IPS DF 4.7 (cell line): ENCODE measurements around the gene UBLCP1.
"Not testable (repeated sequence)": the region's sequence is repeated elsewhere in the genome, so short reads cannot be mapped to it uniquely, and the experiment has no call there.

Experiments used
- DNase-seq: peaks from one replicate; pipeline ENCODE4 v3.0.0-alpha.2; 2013; ENCODE audit warnings: low spot score; ENCODE audit errors: extremely low read depth

Gene UBLCP1, protein sequence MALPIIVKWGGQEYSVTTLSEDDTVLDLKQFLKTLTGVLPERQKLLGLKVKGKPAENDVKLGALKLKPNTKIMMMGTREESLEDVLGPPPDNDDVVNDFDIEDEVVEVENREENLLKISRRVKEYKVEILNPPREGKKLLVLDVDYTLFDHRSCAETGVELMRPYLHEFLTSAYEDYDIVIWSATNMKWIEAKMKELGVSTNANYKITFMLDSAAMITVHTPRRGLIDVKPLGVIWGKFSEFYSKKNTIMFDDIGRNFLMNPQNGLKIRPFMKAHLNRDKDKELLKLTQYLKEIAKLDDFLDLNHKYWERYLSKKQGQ

DNA sequence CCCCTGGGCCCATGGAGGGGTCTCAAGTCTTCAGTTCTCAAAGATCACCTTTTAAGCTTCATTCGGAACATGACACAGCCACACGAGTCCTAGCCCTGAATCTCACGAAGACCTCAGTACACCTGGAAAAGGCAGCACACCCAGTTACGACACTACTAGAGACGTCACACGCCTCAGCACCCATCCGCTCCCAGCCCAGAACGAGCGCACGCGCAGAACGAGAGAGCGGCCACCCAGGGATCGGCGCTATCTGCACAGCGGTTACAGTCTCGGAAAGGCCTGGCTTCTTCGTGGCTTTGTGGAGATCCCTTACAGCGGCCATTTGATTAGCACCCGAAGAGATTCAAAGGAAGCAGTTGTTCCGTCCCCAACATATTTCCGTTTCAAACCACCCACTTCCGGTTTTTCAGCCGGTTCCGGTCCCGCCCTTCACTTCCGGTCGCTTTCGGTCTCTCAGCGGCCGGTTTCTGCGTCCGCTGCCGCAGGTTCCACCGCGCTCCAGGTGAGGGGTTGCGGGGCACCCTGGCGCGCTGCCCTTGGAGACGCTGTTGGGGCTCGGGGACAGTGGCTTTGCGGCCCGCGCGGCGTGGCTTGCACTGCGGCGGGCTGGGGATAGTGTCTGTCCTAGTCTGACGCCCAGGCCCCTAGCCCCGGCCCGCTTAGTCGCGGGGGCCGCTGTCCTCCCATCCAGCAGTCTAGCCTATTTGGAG, at the start of gene UBLCP1:
UBLCP1 (plus strand) TSS at position 432 of the 710 bp plus-strand sequence. CDS start 5,626 bp downstream, outside the sequence.
- no peak for DNase-seq

DNA sequence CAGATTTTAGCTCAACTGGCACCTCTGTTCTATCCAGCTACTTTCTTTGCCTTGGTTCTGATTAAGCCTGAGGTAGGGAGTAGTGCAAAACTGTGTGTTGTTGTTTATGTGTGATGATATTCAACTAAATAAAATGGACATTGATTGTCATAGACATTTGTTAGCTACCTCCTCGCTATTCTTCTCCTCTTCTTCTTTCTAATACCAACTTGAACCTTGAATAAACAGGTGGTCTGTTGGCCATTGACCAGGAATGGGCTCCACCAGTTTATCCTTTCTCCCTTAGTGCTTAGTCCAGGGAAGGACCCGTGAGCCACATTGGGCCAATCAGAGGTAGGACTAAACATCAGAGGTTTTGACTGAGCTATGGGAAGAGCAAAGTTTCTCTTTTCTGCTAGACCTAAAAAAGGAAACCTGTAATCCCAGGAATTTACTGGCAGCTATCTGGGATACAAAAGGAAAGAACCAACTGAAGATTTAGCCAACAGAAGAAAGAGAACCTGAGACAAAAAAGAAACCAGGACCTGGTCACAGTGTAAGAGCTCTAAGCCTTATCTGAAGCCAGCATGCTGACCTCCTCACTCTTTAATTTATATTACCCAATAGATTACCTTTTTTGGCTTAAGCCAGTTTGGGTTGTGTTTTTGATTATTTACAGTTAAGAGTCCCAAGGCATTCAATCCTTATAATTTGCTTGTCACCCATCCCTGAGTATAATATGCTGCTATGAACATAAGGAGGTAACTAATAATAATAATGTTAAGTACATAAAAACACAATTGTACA, 48.4 kb upstream of the UBLCP1 start:
- no peak for DNase-seq

DNA sequence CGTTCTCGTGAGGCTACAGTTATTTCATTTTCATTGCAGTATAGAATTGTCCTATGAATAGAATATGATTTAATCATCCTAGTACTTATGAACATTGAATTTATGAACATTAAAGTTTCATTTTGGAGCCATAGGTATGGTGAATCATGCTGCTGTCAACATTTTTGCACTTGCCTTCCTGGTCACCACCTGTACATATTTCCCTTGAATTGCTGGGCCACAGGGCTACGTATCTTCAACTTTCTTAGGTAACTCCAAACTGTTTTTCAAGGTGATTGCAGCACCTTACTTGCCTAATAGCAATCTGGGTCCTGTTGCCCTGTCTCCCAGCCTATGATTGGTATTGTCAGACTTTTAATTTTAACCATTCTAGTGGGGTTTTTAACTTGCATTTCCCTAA, 47.2 kb upstream of the UBLCP1 start:
- DNase-seq = no peak

DNA sequence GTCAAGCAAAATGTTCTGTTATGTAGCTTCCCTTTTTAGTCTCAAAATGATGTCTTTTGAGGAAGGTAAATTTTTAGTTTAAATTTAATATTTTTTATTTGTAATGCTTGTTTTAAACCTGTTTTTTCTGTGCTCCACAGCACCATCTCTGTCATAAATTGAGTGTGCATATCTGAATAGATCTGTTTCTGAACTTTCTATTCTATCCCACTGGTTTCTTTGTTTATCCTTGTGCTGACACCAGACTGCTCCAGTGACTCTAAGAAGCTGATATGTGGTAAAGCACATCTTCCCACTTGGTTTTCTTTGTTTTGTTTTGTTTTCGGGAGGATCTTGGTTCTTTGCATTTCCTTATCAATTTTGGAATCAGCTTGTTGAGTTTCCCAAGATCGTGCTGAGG, 46.6 kb upstream of the UBLCP1 start:
- no peak for DNase-seq

DNA sequence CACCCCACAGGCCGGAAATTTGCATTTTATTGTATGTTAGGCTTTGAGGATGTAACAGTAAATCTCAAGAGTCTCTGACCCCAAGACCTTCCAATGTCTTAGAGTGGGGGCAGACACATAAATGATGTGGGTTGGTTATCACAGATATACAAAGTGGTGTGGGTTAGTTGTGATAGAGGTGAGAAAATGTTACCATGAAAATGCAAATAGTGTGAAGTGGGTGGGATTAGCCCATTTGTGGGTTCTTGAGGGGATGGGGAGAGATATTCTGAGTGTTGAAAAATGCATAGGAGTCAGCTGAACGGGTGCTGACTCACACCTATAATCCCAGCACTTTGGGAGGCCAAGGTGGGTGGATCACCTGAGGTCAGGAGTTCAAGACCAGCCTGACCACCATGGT, 45.9 kb upstream of the UBLCP1 start:
- no peak for DNase-seq

DNA sequence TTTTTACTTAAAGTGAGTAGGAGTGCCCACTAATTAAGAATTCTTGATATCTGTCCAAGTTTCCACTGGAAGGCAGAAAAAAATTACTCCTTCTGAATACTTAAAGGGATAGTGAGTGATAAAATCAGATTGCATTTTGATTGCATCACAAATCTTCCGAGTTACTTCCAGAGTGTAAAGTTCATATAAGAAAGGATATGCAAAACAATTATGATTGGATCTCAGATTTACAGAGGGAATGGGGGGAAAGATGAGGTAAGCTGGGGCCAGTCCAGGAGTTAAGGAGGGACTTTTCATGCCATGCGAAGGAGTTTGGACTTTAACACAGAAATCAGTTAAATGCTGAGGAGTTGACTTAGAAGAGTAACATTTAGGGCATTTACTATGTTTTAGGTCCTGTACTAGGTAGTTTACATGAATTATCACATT, 44.5 kb upstream of the UBLCP1 start:
- DNase-seq = no peak

DNA sequence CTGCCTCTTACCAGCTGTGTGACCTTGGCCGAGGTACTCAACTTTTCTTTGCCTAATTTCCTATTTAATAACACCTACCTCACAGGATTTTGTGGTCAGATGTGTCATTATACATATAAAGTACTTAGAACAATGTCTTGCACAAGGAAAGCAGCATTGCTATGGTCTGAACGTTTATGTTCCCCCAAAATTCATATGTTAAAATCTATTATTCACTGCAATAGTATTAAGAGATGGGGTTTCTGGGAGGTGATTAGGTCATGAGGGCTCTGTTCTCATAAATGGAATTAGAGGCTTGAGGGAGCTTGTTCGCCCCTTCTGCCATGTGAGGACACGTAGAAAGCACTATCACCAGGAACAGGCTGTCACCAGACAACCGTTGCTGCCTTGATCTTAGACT, 42.9 kb upstream of the UBLCP1 start:
- no peak for DNase-seq

DNA sequence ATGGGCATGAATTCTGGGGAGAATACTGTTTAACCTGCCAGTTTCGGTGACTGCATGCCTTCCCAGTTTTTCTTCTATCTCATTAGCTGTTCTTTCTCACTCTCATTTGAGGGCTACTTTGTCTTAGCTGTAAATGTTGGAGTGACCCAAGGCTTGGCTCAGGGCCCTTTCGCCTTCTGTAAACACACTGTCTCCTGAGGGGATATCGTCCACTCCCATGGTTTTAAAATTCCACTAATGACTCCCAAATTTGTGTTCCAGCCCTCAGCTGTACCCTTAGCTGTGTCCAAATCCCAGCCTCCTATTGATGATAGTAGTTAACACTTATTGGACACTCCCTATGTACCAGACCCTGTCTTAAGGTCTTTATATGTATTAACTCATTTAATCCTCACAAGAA, 39.6 kb upstream of the UBLCP1 start:
- no peak for DNase-seq

DNA sequence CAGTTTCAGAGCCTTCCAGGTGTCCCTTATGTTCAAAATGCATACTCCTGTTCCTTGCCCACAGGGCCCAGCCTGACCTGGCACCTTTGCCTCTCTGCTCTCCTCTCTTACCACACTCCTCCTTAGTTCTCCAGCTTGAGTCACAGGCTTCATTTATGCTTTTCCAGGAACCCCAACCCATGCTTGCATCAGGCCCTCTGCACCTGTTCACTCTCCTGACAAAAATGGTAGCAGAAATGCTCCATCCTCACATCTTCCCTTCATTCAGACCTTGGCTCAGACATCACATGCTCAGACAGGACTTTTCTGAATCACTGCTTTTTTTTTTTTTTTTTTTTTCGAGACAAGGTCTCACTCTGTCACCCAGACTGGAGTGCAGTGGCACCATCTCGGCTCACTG, 38.6 kb upstream of the UBLCP1 start:
- no peak for DNase-seq

DNA sequence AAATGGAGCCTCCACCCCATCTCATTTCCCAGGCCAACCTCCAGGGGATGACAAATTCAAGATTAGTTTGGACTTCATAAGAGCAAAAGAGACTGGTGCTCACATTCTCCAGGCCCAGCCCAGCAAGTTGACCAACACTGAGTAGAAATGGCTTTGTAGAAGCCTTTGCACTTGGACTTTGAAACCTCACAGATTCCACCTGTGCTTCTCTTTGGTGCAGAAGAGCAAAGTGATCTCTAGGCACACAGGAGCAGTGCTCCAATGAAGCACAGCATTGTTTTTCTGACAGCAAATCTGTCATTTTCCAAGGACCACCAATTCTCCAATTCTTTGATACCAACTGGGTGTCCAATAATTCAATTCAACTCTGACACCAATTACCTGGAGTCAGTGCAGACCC, 36.6 kb upstream of the UBLCP1 start:
- DNase-seq = no peak

DNA sequence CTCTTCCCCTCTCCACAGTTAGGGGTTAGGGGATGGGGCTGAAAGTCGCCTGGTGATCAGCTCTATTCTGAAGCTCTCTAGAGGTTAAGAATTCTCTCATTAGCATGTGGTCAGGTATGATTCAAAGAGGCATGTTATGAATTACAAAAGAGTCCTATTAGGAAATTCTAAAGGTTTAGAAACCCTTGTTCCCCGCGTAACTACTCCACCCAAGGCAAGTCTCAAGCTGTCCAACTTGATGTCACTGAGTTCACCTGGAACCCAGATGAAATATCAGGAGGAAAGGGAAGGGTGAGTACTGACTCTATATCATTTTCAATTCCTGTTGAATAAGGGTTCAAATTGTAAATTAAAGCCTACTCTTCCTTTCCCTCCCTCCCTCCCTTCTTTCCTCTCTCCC, 35.6 kb upstream of the UBLCP1 start:
- DNase-seq = no peak

DNA sequence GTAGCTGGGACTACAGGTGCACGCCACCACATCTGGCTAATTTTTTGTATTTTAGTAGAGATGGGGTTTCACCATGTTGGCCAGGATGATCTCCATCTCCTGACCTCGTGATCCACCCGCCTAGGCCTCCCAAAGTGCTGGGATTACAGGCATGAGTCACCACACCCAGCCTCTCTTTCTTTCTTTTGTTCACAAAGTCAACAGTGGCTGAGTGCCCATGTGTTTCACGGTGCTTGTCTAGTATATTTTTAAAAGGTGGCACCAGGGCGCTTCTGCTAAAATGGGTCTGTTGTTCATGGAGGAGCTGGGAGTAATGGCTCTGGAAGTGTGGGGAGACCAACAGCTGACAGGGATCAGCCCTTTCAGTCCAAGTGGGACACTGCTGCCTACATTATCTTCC, 35.0 kb upstream of the UBLCP1 start:
- DNase-seq = not testable (repeated sequence)

DNA sequence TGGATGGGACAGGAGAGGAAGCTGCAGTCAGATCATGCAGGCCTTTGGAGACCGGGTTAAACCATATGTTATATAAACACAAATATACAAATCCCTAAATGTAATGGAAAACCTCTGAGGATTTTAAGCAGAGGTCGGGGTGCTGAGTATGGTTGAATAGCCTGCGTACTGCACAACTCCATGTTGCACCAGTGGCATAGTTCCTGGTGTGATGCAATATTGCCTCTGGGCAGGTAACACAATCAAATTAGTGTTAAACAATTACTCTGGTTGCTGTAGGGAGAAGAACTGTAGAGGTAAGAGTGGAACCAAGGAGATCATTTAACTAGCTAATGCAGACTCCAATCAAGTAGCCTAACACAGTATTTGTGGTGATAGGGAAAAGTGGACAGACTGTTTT, 32.4 kb upstream of the UBLCP1 start:
- DNase-seq = no peak

DNA sequence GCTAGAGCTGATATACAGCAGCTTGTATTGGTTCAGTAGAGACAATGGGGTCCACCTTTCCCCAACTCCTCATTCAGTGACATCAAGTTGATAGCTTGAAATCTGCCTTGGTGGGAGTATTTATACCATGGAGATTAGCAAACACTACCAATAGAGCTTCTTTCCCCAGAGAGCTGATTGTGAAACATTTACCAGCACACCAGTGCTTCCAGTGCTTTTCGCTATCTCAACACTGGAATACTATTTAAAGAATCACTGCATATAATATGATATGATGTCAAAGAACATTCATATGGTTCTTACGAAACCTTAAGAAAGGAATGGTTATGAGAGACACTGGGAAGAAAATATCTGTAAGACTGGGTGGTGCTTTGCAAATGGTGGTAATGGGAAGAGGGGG, 31.9 kb upstream of the UBLCP1 start:
- DNase-seq = no peak

DNA sequence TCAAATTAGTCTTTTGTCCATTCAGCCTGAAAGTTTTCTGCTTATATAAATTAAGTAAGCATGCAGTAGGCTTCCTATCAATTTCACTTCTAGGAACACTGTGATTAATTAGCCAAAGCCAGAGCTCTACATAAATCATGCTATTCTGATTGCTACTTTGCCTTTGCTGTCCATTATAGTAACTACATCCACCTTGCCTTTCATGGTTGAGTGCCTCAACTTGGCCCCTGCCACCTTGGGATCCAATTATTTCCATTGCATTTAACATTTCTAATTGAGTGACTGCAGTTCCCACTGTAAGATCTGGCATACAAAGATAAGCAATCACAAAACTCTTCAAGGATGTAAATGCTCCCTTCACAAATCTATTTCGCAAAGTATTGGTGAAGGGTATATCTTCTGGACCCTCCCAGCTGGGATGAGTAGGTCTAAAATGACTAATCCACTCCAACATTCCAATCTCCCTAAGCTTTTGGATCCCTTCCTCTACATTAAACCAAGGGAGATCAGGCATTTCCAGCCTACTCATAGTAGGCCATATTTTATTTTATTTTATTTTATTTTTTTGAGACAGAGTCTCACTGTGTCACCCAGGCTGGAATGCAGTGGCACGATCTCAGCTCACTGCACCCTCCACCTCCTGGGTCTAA, 27.1 kb upstream of the UBLCP1 start:
- DNase-seq = not testable (repeated sequence)

DNA sequence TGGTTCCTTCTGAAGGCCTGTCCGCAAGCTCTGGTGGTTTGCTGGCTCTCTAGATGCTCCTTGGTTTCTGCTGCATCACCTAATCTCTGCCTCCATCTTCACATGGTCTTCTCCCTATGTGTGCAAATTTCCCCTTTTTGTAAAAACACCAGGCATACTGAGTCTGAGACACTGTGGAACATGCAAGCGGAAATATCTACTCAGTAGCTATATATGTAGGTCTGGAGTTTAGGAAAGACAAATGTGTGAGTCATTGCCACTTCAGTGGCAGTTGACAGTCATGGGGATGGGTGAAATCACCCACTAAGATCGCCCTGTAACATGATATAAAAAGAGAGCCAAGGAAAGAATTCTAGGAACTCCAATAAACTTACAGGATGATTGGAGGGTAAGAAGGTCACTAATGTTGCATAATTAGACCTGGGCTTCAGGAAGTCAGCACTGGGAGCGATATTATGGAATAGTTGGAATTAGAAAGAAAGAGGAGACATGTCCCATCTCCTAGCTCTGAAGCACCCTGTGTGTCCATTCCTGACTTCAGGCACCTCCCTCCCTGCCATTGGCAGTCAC, 22.7 kb upstream of the UBLCP1 start:
- DNase-seq = no peak

DNA sequence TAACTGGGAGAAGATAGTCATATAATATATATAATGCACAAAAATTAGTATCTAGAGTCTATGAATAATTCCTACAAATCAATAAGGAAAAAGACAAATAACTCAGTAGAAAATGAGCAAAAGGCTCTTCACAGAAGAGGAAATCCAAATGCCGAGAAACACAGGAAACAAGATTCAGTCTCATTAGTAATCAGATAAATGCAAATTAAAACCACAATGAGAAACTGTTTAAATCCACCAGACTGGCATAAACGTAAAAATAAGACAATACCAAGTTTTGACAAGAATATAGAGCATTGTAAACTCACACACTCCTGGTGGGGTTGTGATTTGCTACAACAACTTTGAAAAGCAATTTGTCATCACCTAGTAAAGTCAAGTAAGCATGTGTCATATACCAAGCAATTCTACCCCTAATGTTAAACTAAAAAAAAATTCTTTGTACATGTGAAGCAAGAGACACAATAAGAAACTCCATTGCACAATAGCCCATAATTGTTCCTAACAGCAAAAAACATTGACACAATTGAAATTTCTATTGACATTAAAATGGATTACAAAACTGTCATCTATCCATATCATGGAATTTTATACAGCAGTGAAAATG, 21.0 kb upstream of the UBLCP1 start:
- DNase-seq = no peak

DNA sequence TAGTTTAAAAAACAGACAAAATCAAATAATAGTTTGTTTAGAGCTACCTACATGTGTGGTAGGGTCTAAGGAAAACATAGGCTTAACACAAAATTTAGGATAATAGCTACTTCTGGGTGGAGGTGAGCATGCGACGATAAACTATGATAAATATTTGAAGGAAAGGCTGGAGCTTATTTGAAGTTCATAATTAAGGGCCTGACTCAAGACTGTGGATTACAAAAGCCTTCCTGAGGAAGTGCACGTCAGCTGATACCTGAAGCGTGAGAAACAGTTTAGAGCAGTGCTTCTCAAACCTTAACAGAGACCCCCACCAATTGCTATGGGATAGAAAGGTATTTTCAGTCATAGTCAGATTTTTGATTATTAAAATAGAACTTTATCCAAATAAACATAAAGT, 20.4 kb upstream of the UBLCP1 start:
- DNase-seq = no peak

DNA sequence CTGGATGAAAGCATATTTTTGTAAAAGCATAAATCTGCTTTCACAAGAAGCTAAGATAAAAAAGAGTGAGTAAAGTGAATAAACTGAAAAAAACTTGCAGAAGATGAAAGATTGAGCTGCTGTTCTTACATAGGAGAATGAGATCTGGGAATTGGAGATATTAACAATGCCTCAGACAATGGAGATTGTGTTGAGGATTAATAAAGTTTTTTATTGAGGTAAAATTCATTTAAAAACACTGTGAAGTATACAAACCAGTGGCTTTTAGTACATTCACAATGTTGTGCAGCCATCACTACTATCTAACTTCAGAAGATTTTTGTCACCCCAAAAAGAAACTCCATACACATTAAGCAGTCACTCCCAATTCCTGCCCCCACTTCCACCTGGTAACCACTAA, 19.7 kb upstream of the UBLCP1 start:
- DNase-seq = no peak

DNA sequence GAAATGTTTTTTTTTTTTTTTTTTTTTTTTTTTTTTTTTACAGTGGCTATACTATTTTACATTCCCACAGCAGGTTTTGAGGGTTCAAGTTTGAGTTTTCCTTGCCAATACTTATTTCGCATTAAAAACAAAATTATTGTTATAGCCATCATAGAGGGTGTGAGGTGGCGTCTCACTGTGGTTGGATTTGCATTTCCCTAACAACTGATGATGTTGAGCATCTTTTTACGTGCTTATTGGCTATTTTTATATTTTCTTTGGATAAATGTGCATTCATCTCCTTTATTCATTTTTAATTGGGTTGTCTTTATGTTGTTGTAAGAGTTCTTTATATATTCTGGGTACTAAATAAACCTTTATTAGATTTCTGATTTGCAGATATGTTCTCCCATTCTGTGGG, 18.9 kb upstream of the UBLCP1 start:
- no peak for DNase-seq

DNA sequence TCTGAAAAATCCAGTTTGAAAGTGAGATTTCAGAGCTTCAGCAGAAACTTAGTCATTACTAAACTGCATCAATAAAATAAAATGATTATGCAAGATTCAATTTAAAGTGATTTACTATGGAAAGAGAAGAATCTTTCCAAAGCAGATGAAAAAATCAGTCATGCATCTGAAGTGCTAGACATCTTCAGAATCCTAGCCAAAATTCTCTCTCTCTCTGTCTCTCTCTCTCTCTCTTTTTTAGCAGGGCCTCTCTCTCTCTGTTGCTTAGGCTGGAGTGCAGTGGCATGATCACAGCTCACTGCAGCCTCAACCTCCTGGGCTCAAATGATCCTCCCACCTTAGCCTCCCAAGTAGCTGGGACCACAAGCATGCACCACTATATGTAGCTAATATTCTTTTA, 18.2 kb upstream of the UBLCP1 start:
- DNase-seq = no peak
